HepG2 (cell line): ENCODE data around the gene CSMD2.

ENCODE experiments used
- HNF4A ChIP-seq: sonication (generic); formaldehyde crosslinking; IDR thresholded peaks from 2 replicates; pipeline ENCODE4 v1.4.0; 2020; ENCODE audit warnings: missing genetic modification reagents
- MAFK ChIP-seq, 2 experiments: IDR thresholded peaks in 1 of 2; conservative IDR thresholded peaks in 1 of 2; 2 replicates each; pipeline ENCODE4 v1.6.1; 2011; ENCODE audit warnings: improper control_type of control experiment in 2 of 2, low read length in 2 of 2
- SNAI1 ChIP-seq: sonication (generic); formaldehyde crosslinking; IDR thresholded peaks from 2 replicates; pipeline ENCODE4 v1.5.0; 2020; ENCODE audit warnings: mild to moderate bottlenecking, missing genetic modification reagents, borderline replicate concordance
- ZBTB33 ChIP-seq: sonication (generic); formaldehyde crosslinking; IDR thresholded peaks from 2 replicates; pipeline ENCODE4 v1.4.0; 2020; ENCODE audit warnings: missing genetic modification reagents
- ZNF775 ChIP-seq: sonication (generic); formaldehyde crosslinking; IDR thresholded peaks from 2 replicates; pipeline ENCODE4 v1.4.0; 2020; ENCODE audit warnings: missing genetic modification reagents, mild to moderate bottlenecking, moderate library complexity, borderline replicate concordance
- ZNF781 ChIP-seq: sonication (generic); formaldehyde crosslinking; IDR thresholded peaks from 2 replicates; pipeline ENCODE4 v1.5.1; 2020; ENCODE audit warnings: borderline replicate concordance, mild to moderate bottlenecking, missing genetic modification reagents; ENCODE audit errors: not compliant biosample characterization
- ZNF816 ChIP-seq: sonication (generic); formaldehyde crosslinking; IDR thresholded peaks from 2 replicates; pipeline ENCODE4 v1.8.0; 2022; ENCODE audit warnings: missing genetic modification reagents, mild to moderate bottlenecking, borderline replicate concordance
- TF ChIP-seq, protein P1 (sequence below): sonication (generic); formaldehyde crosslinking; IDR thresholded peaks from 2 replicates; pipeline ENCODE4 v1.5.0; 2020; ENCODE audit warnings: mild to moderate bottlenecking, missing genetic modification reagents, moderate library complexity

- TF ChIP-seq SNAI1 (CRISPR knock-in tag), result no peak
- no peak for TF ChIP-seq ZBTB33 (CRISPR knock-in tag)
- TF ChIP-seq MAFK (conservative IDR thresholded peaks at IDR 0.05 in 1 of 2, IDR thresholded peaks at IDR 0.05 in 1 of 2; ENCODE audit: low read length in 2 of 2), result no peak
- TF ChIP-seq, protein P1, sequence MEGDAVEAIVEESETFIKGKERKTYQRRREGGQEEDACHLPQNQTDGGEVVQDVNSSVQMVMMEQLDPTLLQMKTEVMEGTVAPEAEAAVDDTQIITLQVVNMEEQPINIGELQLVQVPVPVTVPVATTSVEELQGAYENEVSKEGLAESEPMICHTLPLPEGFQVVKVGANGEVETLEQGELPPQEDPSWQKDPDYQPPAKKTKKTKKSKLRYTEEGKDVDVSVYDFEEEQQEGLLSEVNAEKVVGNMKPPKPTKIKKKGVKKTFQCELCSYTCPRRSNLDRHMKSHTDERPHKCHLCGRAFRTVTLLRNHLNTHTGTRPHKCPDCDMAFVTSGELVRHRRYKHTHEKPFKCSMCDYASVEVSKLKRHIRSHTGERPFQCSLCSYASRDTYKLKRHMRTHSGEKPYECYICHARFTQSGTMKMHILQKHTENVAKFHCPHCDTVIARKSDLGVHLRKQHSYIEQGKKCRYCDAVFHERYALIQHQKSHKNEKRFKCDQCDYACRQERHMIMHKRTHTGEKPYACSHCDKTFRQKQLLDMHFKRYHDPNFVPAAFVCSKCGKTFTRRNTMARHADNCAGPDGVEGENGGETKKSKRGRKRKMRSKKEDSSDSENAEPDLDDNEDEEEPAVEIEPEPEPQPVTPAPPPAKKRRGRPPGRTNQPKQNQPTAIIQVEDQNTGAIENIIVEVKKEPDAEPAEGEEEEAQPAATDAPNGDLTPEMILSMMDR (CRISPR knock-in tag), result no peak
- TF ChIP-seq ZNF816, result no peak
- TF ChIP-seq HNF4A (CRISPR knock-in tag), result no peak
- no peak for TF ChIP-seq ZNF781 (CRISPR knock-in tag)
- TF ChIP-seq ZNF775 (CRISPR knock-in tag), result no peak
Measured at GRCh38 chr1:33635336-33636012, 529.6 kb downstream of the CSMD2 start.
